CD4-positive, alpha-beta T cell treated with Interleukin-1 beta for 1 hour (primary cell): ENCODE data around the gene KAT6B.

Experiments
- DNase-seq, 2 donors: peaks; one replicate each; pipeline ENCODE4 v3.0.0-alpha.2; 2020 to 2022

KAT6B gene

GRCh38 chr10:75021379-75022249, 195.2 kb downstream of the KAT6B start:
- no peak for DNase-seq

DNA sequence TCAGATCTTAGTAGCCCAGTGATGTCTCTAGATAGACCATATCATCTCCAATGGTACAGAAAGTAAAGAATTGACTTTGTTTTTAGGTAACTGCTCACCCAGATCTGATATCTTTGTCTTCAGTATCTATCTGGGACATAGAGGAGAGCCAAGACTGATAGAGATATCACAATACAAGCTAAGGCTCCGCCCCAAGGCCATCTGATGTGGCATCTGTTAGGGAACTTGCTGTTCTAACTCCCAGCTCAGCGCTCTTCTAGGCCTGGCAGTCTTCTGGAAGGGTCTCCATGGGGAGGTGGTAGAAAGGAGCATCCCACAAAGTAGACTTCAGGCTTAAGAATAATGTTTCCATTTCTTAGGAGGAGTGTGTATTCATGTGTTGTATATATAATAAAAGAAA, 196.7 kb downstream of the KAT6B start:
- DNase-seq, result no peak

- no peak for DNase-seq
These were observed 198.6 kb downstream of the KAT6B start for GRCh38 chr10:75024971-75025523.

DNA sequence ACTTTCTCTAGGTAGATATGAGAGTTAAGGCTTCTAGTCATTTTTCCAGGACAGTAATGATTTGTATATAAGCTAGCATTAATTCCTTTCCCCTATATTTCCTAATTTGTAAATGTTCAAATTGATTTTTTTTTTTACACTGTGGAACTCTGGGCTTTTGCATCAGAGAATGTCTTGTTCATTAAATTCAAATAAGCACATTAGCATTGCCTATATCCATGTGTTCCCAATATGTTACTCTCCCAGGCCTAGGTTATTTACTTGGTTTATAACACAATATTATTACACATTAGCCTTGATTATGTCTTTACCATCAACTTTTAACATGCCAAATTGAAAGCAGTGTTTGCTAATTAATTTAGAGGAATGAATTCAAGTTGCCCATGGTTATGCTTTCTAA, 201.6 kb downstream of the KAT6B start:
- DNase-seq, result no peak

GRCh38 chr10:75028748-75029147, 202.3 kb downstream of the KAT6B start:
- DNase-seq, result no peak

- no peak for DNase-seq
These were observed 203.0 kb downstream of the KAT6B start for GRCh38 chr10:75029420-75029819.

DNA sequence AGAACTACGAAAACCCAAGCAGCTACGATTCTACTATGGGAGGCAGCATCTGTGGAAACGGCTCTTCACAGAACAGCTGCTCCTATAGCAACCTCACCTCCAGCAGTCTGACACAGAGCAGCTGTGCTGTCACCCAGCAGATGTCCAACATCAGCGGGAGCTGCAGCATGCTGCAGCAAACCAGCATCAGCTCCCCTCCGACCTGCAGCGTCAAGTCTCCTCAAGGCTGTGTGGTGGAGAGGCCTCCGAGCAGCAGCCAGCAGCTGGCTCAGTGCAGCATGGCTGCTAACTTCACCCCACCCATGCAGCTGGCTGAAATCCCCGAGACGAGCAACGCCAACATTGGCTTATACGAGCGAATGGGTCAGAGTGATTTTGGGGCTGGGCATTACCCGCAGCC, 203.5 kb downstream of the KAT6B start:
- no peak for DNase-seq

DNA sequence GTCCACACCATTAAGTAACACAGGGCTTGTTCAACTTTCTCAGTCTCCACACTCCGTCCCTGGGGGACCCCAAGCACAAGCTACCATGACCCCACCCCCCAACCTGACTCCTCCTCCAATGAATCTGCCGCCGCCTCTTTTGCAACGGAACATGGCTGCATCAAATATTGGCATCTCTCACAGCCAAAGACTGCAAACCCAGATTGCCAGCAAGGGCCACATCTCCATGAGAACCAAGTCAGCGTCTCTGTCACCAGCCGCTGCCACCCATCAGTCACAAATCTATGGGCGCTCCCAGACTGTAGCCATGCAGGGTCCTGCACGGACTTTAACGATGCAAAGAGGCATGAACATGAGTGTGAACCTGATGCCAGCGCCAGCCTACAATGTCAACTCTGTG, 204.0 kb downstream of the KAT6B start:
- no peak for DNase-seq

GRCh38 chr10:75032119-75032518, 205.7 kb downstream of the KAT6B start:
- DNase-seq, result no peak

GRCh38 chr10:75032813-75033212, 206.4 kb downstream of the KAT6B start:
- DNase-seq, result no peak

DNA sequence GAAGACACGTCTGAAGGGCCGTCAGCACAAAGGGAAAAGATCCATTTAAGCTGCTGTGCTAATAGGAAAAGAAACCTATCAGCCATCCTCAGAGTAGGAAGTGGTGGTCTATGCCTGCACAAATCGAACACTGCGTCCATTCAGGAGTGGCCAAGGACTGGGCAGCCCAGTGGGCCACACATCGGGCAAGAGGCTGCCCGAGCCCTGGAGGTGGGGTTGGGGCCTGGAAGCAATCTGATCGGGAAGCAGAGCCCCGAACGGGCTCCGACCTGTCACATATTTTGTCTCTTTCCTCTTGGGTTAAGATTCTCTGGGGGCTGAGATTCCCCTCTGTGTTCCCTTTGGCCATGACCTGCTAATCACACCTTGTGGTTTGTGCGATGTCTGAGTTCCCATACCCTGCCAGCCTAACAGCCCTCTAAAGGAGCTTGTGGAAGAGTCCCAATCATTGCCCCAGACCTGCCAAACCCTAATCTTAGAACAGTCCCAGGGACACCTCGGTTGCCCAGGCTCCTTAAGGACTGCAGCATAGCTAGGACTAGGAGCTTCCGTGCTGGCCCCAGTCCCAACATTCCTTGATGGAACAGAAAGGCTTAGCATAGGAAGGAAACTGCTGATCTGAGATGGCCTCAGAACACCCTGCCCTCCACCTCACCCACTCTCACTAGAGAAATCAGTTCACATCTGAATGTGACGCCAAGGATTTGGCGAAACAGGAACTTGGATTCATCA, 207.2 kb downstream of the KAT6B start:
- no peak for DNase-seq

DNA sequence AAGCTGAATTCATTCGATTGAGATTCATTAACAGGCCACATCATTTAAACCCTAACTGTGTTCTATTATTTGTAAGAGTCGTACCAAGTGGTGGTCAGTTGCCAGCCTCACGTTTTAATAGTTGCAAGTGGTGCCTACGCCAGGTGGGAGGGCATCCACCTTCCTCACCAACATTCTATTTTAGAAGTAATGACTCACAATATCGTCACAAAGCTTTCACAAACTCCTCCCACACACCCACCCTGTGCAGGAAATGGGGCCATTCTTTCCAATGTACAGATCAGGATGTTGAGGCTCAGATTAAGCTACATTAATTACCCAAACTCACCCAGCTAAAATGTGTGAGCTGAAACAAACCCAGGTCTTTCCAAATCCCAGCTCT, 207.7 kb downstream of the KAT6B start:
- DNase-seq, result no peak

DNA sequence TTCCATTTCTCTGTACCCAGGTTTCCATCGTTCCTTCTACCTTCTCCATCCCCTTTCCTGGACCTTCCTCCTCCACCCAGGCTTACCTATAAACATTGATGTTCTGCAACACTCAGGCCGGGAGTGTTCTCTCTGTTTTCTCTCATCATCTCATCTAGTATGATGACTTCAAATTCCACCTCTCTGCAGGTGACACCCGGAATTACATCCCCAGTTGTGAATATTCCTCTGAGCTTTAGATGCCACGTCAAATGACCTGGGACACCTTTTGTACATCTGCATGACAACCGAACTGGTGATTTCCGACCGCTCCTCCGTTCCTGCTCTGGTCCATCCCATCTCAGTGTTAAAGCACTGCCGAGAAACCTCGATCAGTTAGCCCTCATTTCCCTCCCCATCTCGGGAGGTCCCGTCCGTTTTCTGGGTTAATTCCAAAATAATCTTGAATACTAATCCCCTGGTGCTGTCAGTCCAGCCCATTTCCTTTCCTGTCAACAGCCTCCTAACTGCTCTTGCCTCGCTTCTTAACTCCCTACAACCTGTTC, 208.4 kb downstream of the KAT6B start:
- no peak for DNase-seq

- no peak for DNase-seq
These were observed 209.7 kb downstream of the KAT6B start for GRCh38 chr10:75035975-75036708.

- DNase-seq, result no peak
These were observed 211.1 kb downstream of the KAT6B start for GRCh38 chr10:75037171-75038153.

DNA sequence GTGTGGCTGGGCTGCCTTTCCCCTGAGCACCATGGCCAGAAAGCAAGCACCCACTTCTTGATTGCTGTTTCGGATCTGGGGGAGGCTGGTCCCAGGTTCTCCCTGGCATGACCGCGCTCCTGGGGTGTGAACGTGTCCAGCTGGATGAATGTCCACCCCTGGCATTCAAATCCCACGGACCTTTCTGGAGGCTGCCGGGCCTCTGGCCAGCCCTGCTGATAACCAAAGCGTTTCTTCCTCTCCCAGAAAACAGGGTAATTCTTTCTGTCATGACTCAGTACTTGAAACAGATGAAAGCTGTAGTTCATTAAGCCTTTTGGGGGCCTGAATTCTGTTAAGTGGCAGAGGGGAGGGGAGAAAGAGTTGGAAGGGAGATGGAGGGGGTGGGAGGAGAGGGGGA, 211.9 kb downstream of the KAT6B start:
- DNase-seq, result no peak

GRCh38 chr10:75040576-75040975, 214.2 kb downstream of the KAT6B start:
- no peak for DNase-seq

GRCh38 chr10:75042292-75042974, 216.0 kb downstream of the KAT6B start:
- no peak for DNase-seq

- peak; percentile 34 to 67 for DNase-seq
These were observed 217.1 kb downstream of the KAT6B start for GRCh38 chr10:75043256-75044131.

DNA sequence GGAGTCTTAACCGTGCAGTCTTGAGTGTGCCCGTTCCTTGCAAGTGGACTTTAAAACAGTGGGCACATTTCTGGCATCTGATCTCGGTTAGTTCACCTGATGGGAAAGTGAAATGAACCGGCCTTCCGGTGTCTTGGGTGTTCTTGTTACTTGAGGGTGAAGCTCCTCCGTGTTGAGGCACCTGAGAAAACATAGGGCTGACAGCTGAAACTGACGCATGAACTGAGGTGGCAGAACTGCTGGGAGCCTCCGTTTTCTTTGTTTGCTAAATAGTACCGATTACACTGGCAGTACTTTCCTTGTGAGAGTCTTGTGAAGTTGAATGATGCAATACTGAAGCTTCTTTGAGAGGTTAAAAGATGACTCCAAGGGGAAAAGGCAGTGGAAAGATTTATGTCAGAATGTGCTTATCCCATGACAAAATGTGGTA, 222.3 kb downstream of the KAT6B start:
- no peak for DNase-seq
